ENCODE measurements around the gene MACIR.

Gene MACIR

DNA sequence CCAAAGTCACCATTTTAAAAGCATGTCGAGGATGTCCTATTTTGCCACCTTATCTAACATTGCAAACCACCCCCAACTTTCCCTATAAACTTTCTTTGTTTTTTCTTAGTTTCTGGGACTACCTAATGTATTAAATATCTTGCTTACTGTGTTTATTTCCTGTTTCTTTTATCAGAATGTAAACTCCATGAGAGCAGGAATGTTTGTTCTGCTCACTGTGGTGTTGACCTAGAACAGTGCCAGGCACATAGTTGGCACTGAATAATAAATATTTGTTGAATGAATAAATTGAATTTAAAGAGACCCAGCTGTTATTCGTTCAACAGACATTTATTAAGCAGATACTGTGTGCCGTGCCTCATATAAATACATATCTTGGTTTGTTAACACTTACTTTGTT, 35.2 kb downstream of the MACIR start:
- no peak for DNase-seq

DNA sequence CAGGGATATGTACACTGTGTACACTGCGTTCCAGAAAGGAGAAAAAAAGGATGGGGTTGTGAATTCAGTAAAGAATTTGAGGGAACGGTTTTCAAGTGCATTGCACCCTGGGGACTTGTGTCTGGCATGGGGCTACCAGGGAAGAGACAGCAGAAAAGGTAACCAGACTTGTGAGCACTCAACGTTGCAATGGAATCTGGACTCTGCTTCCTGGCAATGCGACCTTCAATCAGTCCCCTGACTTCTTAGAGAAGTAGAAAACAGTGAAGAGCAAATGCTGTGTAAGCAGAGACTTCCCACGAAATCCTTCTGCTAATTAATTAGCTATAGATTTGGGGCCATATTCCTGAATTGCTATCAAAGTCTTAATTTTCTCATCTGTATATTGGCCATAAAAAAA, 36.3 kb downstream of the MACIR start:
- no peak for DNase-seq

DNA sequence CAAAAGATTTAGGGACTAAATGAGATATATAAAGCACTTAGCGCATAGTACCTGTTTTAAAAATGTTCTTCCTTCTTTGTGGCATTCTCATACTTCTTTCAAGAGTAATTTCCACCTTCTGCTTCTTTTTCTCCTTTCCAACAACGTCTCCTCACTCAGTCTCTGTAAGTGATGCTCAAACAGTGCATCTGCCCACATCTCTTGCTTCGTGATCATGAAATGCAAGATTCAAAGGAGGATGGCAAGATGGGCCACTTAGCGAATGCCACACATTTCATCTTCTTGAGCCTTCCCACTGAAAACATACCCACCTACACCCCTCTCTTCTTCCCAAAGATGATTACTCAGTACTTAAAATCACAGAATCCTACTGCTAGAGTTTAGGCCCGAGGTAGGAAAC, 36.9 kb downstream of the MACIR start:
- DNase-seq: no peak

DNA sequence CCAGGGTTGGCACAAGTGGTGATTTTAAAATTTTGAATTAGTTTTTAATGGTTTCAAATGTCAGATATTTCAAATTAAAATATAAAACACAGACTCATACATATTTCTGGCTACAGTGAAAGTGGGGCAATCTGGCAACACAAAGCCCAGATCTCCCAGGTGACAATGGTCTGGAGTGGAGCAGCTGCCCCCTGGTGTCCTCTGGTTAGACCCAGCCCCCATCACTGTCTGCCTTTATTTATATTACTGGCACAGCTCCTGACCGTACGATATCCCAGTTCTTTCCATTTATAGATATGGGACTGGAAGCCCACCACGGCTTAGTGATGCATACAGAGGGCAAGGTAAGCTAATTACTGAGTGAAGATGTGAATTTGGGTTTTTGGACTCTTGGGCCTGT, 37.3 kb downstream of the MACIR start:
- DNase-seq: no peak

DNA sequence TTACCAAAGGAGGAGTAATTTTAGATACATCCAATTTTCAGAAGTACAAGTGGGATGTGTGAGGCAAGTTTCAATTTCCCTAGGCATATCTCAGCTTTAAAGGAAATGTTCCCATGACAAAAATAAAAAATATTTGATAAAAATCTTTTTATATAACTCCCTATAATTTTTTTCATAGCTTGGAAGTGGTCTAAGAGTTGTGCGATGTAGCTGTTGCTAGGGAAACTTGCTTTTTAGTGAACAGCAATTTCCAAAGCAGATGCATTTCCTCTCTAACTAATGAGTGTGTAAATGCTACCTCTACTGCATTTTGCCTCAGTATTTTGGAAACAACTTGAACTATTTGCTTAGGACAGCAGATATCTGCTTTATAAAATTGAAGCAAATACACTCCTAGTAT, 39.6 kb downstream of the MACIR start:
- DNase-seq: no peak

DNA sequence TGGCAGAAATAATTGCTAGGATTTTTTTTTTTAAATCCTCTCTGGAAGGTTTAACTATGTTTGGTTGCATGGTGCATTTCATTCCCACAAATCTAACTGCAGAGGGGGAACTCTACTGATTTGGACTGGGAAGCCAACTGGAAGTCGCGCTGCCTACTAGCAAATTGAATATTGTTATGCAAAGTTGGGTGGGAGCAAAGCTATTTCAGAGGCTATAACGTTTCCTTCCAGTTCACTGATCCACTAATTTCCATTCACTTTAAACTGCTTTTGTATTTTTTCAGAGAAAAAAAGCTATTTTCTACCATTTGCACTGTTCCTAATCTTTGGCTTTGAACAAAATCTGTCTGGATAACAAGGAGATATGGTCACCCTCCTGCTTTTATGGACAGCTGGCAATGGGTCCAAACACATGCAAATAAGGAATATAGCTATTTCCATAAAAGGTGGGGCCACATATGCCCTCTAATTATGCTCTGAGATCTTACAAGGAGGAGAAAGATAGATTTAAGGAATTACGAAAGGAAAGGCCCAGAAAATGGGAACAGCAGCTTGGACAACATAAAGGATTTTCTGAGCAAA, 40.1 kb downstream of the MACIR start:
- no peak for DNase-seq

DNA sequence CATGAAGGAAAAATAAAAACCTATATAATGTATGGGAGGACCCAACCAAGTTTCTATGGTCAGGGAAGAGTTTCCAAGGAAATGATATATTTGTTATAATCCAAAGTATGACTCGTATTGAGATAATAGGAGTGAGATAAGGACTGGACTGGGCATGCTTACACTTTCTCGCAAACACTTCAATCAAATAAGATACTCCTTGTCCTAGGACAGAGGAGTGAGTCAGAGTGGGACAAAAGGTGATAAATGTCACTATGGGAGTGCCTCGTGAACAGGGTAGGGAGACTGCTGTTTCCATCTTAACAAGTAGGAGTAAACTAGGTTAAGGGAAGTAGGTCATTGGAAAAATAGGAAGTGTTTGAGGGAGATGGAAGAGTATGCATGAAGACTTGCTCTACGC, 47.2 kb downstream of the MACIR start:
- DNase-seq: no peak

DNA sequence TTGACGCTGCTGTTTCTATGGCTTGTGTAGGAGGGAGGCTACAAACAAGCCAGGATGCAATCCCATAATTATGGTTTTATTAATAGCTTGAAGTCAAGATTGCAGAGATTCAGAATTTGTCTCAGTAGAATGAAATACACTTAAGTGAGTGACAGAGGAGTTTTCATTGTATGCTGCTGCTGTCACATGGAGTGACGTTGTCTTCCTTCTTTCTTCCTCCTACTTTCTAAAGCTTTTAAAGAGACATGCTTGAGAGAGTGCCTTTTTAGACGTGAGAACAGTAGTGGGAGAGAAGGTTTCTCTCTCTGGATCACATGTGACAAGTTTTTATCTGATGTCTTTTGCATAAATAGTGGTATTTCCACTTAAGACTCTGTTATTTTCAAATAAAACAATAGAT, 48.9 kb downstream of the MACIR start:
- no peak for DNase-seq

DNA sequence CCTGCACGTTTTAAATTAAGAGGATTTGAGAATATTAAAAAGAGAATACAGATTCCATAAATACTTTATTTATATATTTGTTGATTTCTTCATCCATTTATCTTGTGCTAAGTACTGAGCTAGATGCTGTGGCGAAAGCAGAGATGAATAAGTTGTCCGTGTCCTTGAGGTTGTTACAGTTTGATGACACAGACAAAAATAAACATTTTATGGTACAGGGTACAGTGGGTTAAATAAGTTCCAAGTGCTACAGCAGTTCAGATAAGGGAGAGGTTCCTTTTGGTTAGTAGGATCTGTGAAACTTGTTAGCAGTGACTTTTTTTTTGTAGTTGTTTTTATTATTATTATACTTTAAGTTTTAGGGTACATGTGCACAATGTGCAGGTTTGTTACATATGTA, 50.2 kb downstream of the MACIR start:
- no peak for DNase-seq

DNA sequence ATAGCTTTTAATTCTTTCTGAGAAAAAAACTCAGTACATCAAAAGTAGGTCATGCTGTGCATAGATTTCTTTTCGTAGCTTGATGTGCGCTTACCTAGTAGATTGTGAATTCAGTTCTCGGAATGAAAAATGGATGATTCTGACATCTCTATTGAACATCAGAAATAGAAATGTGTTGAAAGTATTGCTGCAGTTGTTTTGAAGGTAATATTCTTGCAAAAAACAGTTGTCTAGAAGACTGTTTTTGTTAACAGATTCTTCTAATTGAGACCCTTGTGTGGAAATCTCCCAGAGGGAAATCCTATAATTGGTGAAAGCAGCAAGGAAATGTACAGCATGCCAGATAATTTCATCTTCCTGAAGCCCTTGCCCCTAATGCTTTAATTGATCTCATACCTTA, 54.5 kb downstream of the MACIR start:
- DNase-seq: no peak

DNA sequence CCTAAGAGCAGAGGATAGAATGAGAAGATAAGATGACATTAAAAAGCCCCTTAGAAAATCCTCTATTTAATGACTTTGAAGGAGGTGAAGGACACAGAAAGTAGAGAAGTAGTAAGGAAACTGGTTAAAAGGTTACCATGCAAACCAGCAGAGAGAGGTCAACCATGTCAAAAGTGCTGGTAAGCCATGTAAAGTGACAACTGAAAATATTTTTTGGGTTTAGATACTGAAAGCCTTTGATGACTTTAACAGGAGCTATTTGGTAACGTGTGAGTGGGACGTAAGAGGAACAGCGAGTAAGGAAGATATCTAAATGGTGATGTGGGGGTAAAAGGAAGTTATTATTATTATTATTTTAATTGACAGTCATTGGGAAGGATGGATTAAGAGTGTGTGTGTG, 56.9 kb downstream of the MACIR start:
- DNase-seq: no peak

DNA sequence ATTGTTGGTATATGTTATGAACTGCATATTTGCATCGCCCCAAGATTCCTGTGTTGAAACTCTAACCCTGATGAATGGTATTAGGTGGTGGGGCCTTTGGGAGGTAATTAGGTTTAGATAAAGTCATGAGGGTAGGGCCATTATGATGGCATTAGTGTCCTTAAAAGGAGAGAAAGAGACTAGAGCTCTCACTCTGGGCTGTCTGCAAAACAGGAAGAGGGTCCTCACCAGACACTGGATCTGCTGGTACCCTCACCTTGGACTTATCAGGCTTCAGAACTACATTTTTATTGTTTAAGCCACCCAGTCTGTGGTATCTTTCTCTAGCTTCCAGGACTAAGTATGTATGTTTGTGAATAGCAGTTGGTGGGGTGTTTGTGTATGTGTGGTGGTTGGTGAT, 68.9 kb downstream of the MACIR start:
- no peak for DNase-seq

DNA sequence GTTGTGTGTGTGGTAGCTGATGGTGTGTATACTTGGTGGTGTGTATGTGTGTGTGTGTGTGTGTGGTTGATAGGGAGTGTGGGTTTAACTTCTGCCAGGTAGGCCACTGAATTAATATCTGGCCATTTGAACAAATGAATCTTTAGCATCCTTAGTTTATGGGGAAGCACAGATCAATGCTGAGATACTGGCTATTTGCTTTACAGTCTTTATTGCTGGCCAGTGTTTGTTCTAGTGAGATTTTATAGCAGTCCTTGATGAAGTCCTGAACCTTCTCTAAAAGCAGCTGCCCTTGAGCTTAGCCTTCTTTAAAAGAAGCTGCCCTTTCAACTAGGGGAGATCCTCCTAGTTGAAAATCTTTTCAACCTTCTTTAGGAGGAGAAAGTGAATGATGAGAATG, 69.3 kb downstream of the MACIR start:
- no peak for DNase-seq

Measured in hippocampal formation (tissue), 2 donors.